Measurements from ENCODE around the gene FHIT. TPM values are rescaled to one million over a fixed set of nuclear protein-coding genes. Genes with fewer than 3 reads are reported as not detected.

Gene FHIT
- total RNA-seq, 4 donors from 2014 or later: 3.5 to 17.0 (median 16.7) TPM

GRCh38 chr3:59970376-59970775 is 1280.9 kb downstream of the FHIT start:
- no peak for DNase-seq
- Histone ChIP-seq H3K9me3 (no peaks in the 10 kb centered on the region), H3K27me3 (no peaks in the 10 kb centered on the region), H3K4me1 (no peaks in the 10 kb centered on the region), H3K4me3 (no peak overlapping the region), H3K36me3 (no peaks in the 10 kb centered on the region), H3K27ac (no peak overlapping the region)
- no peak for TF ChIP-seq POLR2A (IDR thresholded peaks at IDR 0.05)
- no peak for TF ChIP-seq CTCF (IDR thresholded peaks at IDR 0.05)

GRCh38 chr3:59968513-59969045 is 1282.7 kb downstream of the FHIT start:
- no peak for DNase-seq
- H3K27ac ChIP-seq: no peak overlapping the region
- no peaks in the 10 kb centered on the region for H3K4me1 ChIP-seq
- no peak overlapping the region for H3K4me3 ChIP-seq
- H3K27me3 ChIP-seq: no peaks in the 10 kb centered on the region
- no peaks in the 10 kb centered on the region for H3K36me3 ChIP-seq
- no peak for TF ChIP-seq CTCF (IDR thresholded peaks at IDR 0.05)
- TF ChIP-seq POLR2A (IDR thresholded peaks at IDR 0.05): no peak
- no peaks in the 10 kb centered on the region for H3K9me3 ChIP-seq

GRCh38 chr3:59963676-59964075 is 1287.6 kb downstream of the FHIT start:
- no peak for TF ChIP-seq POLR2A (IDR thresholded peaks at IDR 0.05)
- TF ChIP-seq CTCF (IDR thresholded peaks at IDR 0.05): no peak
- Histone ChIP-seq H3K4me3 (no peak overlapping the region), H3K27ac (no peak overlapping the region), H3K27me3 (no peaks in the 10 kb centered on the region), H3K9me3 (no peaks in the 10 kb centered on the region), H3K36me3 (no peaks in the 10 kb centered on the region), H3K4me1 (no peaks in the 10 kb centered on the region)
- DNase-seq: no peak

- no peak overlapping the region for H3K27ac ChIP-seq
- no peak overlapping the region for H3K4me3 ChIP-seq
- no peak for TF ChIP-seq CTCF (IDR thresholded peaks at IDR 0.05)
- no peak for TF ChIP-seq POLR2A (IDR thresholded peaks at IDR 0.05)
- no peaks in the 10 kb centered on the region for H3K36me3 ChIP-seq
- no peaks in the 10 kb centered on the region for H3K4me1 ChIP-seq
- no peaks in the 10 kb centered on the region for H3K9me3 ChIP-seq
- no peaks in the 10 kb centered on the region for H3K27me3 ChIP-seq
- DNase-seq: no peak
Observed at GRCh38 chr3:59957150-59957549, 1294.1 kb downstream of the FHIT start.

- H3K36me3 ChIP-seq: no peaks in the 10 kb centered on the region
- H3K9me3 ChIP-seq: no peaks in the 10 kb centered on the region
- H3K27ac ChIP-seq: no peak overlapping the region
- TF ChIP-seq POLR2A (IDR thresholded peaks at IDR 0.05) (no peak), CTCF (IDR thresholded peaks at IDR 0.05) (no peak)
- H3K4me1 ChIP-seq: no peaks in the 10 kb centered on the region
- no peaks in the 10 kb centered on the region for H3K27me3 ChIP-seq
- H3K4me3 ChIP-seq: no peak overlapping the region
- no peak for DNase-seq
Observed at GRCh38 chr3:59953104-59953503, 1298.1 kb downstream of the FHIT start.

GRCh38 chr3:59949311-59949710 is 1301.9 kb downstream of the FHIT start:
- no peak for TF ChIP-seq CTCF (IDR thresholded peaks at IDR 0.05)
- no peak for TF ChIP-seq POLR2A (IDR thresholded peaks at IDR 0.05)

More at GRCh38 chr3:59949311-59949710, 1301.9 kb downstream of the FHIT start:
- H3K4me1 ChIP-seq: no peaks in the 10 kb centered on the region
- no peaks in the 10 kb centered on the region for H3K9me3 ChIP-seq
- H3K27ac ChIP-seq: no peak overlapping the region
- H3K27me3 ChIP-seq: no peaks in the 10 kb centered on the region
- no peaks in the 10 kb centered on the region for H3K36me3 ChIP-seq
- H3K4me3 ChIP-seq: no peak overlapping the region
- DNase-seq: no peak

Measured in Peyer's patch (tissue), 4 donors.